HG03457 (cell line): ENCODE data around the gene KCNQ1.

Source experiments
- ATAC-seq: cut with Tn5 transposase; IDR thresholded peaks from one replicate; pipeline ENCODE4 v1.9.1; 2021; ENCODE audit warnings: moderate number of reproducible peaks; ENCODE audit not compliant: unreplicated experiment

Gene KCNQ1

DNA sequence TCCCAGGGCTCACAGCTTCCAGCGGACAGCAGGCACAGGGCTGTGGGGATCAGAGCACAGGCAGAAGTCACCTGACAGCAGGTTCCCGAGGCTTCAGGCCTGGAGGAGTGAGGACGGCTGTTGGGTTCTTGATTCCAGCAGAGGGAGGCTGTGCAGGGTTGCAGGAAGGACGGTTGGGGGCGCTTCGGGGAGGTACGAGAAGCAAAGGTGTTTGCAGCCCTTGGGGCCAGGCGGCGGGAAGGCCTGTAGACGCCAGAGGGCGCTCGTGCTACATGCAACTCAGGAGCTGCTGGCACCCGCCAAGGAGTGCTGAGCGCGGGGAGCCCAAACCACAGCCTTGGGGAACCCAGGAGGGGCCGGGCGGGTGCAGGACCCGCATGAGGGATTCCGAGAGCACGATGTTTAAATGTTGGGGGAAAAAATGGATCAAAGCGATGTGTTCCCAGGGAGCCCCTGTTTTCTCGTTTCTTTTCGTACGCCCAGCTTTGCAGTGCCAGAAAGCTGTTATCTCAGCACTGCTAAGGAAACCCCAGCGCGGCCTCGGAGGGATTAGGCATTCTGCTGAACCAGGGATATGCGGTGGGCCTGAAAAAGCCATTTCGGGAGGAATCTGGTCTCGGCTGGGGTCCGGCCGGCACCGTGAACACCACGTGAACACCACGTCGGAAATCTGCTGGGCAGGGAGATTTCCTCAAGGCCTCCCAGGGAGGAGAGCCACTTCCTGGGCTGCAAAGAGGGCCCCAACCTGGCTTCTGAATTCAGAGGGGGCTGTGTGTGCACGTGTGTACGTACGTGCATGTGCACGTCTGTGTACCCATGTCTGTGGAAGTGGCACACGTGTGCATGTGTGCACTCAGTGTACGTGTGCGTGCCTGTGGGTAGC lies 88.1 kb downstream of the KCNQ1 start:
- no peak for ATAC-seq

DNA sequence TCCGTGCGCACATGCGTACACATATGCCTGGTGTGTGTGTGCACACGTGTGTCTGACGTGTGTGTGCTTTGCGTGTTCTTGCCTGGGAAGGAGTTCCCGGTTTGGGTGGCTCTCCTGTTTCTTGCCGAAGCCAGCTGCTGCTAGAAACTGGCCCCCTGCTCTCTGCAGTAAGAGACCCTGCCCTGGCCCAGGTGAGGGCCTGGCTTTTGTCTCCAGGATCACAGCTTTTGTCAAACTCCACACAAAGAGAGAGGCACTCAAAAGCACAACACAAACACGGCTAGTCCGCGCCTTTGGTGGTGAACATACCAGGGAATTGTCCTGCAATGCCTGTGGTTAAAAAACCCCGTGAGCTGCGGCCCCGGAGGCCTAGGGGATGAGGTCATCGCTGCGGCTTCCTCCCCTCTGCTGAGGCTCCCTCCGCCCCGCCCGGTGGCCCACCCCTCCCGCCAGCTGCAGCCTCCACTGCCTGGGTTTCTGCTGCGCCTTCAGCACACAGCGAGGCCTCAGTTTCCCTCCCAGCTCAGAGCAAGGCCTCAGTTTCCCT lies 88.9 kb downstream of the KCNQ1 start:
- no peak for ATAC-seq

DNA sequence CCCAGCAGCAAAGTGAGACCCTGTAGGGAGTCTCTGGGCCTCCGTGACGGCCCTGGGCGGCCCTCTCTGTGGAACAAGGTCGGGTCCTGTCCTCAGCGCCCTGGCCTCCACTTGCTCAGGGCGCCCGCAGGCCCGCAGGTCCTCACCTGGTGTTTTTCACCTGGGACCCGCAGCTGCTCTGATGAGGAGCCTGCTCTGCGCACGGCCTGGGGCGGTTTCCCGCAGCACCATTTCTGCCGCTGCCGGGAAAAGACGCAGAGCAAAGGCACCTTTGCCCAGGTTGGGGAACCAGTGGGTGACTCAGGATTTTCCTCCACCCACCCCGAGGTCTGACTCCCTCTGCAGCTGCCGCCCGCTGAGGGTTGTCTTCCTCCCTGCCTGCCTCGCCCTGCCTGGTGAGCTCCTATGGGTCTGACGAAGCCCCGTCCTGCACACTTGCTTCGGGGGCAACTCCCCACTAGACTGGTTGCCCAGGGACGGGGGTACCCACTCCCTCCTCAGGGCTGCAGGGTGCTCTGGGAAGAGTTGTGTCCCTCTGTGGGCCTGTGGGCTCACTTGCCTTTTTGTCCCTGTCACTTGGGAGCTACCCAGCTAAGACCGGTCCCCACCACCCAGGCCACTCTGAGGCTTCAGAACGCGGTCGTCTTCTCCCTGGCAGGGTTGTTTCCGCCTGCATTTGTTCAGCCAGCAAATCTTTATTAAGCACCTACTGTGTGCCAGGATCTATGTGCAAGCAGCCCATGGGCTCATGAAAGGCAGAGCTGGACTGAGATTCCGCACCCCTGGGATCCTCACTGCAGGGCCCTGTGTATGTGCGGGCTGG lies 89.5 kb downstream of the KCNQ1 start:
- no peak for ATAC-seq

DNA sequence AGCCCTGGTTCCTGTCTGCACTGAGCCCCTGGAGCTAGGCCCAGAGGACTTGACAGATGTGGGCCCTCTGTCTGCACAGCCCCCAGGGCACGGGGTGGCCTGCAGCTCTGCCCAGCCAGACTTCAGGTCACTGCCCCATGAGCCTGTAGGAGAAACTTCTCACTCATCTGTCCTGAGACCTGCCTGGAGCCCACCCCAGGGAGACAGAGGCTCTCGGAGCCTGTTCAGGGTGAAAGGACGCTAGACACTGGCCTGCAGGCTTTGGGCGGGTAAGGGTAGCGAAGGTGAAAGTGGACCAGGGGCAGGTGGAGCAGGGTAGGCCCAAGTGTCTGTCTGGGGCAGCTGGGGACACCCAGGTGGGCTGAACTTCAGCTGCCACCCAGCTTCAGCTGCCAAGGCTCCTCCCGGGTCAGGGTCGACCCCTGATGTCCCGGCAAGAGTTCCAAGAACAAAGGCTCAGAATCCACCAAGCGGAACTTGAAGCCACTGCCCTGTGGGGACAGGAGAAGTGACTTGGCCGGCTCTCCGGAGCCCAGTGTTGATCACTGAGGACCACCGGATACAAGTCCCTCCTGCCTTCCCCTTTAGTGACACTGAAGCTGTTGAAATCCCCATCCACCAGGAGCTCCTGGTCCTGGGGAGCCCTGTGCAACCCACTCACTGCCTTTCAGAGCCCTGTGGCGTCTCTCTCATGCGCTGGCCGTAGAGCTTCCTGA lies 90.3 kb downstream of the KCNQ1 start:
- ATAC-seq = no peak

DNA sequence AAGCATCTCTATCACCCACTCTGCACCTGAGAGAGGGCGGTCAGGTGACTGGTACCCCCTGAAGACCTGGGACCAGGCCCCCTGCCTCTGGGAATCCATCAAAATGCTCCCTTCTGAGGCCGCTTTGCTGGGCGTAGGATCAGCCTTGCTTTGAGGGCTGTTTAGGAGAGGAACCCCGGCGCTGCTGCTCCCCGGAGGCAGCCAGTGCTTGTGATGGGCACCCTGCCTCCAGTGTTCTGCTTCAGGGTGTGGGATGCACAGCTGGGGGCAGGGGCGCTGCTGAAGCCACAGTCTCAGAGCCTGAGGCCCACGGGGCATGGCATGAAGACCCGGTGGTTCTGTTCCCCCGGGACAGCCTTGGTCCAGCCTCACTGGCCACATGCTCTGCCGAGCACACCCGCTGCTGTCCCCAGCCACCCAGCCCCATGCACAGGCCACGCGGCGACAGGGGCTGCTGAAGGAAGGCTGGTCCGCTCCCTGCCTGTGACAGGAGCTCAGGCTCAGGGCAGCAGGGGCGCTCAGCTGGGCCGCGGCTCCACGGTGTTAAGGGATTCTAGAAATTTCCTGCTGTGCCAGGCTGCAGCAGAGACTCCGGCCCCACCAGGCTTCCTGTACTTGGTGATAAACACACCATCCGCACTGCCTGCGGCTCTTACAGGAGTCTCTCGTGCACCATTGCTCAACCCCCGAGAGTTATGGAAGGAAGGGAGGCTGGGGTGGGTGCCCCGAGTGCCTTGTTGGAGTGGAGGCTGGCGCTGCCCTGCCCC lies 91.0 kb downstream of the KCNQ1 start:
- no peak for ATAC-seq

DNA sequence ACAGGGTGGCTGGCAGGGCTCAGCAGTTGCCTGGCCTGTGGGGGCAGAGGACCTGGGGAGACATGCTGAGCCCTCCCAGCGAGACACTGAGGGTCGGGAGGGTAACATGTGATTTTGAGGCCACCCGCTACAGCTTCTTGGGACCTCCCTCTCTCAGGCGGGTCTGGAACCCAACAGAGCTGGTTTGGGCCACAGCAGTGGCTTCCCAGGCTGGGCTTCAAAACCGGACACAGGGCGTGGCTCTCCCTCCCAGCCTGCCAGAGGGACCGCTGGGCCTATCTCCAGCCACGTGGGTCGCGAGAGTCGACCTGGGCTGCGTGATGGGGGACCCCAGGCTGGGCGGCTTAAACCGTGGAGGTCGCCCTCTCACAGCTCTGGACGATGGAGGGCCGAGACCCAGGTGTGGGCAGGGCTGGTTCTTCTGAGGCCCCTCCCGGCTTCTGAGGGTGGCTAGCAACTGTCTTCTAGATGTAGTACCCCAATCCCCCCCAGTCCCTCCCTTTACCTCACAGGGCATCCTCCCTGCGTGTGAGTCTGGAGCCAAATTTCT lies 91.7 kb downstream of the KCNQ1 start:
- no peak for ATAC-seq

DNA sequence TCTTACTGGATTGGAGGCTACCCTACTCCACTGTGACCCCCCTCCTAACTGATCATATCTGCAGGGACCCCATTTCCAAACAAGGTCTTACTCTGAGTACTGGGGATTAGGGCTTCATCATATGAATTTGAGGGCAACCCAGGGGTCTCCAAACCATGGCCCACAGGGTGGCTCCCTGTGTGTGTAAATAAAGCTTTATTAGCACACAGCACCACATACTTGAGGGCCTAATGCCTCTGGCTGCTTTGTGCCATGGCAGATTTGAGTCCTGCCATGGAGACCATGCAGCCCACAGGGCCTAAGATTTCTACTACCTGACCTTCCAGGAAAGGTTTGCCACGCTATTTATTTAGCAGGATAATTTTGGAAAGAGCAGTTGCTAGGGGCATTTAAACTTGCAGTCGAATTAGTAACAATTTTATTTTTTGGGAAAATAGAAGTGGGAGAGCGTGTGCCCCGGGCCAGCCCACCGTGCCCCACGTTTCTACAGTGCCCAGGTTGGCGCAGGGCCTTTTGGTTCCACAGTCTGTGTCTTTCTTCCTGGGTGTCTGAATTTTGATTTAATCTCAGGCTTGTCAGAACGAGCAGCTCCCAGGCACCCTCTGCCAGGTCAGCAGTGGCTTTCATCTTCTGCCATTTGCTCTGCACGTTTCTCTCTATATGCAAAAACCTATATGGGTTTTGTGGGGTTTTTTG lies 92.3 kb downstream of the KCNQ1 start:
- ATAC-seq = no peak

DNA sequence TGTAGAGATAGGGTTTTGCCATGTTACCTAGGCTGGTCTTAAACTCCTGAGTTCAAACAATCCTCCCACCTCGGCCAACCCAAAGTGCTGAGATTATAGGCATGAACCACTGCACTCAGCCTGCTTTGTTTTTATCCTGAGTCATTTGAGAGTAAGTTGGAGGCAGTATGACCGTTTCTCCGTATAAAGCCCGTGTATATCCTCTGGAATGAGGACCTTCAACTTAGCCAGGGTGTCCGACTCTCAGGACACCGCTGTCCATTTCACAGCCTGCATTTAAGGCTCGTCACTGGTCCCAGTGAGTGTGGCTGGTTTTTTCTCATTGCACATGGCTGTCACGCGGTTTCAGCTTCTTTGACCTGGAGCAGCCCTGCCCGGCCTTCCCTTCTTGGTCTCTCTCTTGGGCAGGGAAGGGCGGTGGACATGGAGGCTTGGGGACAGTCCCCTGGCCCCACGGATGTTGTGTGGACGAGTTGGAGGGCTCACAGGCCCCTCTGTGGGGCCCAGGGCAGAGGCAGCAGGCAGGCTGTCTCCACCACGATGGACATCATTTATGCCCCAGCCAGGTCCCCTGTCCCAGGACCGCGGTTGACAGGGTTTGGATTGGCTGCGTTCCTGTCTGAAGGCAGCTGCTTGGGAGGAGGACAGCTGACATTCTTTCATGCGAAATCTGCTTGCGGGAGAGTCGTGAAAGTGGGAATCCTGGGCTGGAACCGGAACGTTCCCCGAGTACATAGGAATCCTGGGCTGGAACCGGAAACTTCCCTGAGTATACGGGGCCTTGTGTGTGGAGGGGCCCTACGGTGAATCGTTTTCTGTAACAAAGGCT lies 93.3 kb downstream of the KCNQ1 start:
- no peak for ATAC-seq

DNA sequence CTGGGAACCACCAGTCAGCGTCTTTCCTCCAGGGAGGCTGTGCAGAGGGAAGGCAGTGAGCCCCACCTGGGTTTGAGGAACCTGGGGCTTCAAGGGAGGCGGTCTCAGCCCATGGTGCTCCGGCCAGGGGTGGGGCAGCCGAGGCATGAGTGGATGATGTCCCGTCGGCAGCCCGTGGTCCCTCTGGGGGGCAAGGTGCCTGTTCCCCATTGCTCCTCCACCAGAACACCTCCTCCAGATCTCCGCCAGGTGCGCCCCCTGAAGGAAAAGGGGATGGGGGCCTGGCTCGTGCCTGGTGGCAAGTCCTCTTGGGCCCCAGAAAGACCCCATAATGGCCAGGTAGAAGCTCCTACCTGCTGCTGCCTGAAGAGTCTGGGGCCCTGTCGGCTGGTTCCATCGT lies 94.1 kb downstream of the KCNQ1 start:
- no peak for ATAC-seq

DNA sequence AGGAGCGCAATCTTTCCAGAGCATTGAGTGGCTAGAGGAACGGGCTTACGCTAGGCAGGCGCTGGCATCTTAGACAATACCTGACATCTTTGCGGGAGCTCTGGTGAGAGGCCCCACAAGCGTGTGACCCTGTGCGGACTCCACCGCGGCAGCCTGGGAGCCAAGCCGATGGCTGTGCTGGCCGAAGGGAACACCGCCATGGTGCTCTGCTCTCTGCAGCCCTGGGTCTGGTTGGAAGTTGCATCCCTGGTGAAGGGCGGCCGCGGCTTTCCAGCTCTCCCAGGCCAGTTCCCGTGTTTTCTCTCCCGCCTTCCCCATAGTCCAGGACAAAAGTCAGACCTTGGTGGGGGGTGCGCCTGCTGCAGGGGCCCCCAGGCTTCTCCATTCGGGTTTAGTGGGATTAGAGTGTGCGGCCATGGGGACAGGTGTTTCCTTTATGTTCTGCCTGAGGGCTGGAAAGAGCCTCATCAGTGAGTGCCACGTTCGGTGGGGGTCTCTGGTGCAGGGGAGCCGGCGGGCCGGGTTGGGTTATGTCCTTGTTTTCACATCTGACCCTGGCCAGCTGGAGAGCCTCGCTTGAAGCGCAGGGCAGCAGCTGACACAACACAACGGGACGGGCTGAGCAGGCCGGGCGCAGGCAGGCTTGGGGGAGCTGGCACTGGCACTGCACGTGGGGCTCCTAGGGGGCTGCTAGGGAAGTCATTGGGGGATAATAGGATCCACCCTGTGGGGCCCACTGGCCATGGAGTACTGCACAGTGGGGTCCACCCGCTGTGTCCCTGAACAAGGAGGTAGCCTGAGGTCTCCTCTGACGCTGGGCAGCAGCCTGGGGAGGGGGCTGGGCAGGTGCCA lies 94.8 kb downstream of the KCNQ1 start:
- ATAC-seq = no peak

DNA sequence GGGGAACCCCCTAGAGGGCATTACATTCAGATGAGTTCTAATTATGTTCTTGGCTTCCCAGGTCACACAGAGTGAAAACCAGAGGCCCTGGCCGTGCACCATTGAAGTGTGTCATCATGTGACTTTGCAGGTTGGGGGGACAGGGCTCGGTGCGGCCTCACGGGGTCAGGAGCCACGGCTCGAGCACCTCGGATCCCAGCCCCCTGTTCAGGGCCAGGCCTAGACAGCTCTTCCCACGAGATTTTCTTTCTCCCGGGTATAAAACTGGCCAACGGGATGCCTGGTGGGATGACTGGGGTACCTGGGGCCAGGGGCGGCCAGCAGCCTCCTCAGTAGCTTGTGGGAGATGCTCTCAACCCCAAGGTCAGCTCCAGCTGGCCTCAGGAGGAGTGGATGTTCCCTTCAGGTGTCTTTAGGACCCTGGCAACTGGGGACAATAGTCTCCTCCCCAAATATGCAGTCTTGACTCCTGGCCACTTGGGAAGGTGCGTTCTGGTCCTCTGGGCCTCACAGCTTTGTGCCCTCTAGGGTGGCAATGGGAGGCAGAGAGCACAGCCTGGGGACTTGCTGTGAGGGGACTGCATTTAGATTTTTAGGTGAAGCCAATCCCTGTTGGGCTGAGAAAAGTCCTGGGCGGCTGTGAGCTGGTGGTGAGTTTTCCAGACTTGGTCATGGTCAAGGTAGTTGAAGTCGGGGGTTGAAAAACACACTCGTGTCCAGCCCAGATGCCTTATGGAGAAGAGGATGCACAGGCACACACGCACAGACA lies 95.6 kb downstream of the KCNQ1 start:
- ATAC-seq = no peak

DNA sequence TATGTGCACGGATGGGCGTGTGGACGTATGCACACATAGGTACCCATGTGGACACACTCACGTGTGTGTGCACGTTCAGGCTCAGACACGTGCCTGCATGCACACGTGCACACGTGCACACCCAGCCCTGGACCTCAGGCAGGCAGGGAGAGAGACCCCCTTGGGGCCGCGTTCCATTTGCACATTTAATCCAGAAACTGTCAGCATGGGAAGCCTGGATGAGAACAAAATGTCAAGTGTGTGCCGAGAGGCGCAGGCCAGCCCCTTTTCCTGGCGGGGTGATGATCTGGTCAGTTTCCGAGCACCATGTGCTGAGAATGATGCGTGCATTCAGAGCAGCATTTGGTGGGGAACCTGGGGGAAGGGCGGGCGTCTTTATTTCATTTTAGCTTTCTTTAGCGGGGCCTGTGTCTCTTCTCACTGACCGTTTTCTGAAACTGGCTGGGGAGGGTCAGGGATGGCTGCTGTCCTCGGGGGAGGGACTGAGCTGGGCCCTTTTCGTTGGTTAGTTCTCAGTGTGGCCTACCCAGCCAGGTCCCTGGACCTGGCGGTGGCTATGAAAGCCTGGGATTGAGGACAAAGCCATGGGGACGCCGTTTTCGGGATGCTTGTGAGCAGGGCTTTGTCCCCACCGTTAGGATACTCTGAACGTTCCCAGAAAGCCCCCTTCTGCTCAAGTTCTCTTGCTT lies 96.3 kb downstream of the KCNQ1 start:
- ATAC-seq = no peak

DNA sequence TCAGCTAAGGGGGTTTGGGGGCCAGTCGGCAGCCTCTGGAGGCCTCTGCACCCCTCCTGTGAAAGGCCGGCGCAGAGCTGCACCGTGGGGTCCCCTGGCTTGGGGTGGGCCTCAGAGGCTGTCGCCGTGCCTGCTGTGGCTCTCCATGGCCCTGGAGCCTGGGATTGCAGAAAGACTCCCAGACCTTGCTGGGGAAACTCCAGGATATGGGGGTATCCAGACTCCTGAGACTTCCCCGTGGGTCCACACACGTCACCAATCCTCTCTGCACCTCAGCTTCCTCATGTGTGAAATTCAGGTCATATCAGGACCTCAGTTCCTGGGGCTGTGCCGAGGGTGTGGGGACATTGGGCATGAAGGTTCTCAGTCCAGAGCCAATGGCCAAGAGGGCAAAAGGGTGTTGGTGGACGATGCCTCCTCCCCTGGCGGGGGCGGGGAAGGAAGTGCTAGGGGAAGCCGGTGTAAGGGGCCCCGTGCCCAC lies 97.1 kb downstream of the KCNQ1 start:
- no peak for ATAC-seq

DNA sequence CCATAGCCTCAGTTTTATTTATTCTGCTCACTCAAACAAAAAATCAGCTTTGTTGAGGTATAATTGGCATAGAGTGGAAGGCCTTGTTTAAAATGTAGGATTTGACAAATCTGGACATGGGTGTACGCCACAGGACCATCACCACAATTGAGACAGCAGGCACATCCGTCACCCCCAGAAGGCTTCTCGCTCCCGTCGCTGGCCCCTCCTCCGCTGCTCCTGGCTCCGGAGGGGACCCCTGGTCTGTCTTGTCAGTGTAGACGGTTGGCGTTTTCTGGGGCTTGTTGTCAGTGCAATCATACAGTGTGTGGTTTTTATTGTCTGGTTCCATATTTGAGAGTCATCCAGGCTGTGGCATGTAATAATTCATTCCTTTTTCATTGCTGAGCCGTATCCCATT lies 97.6 kb downstream of the KCNQ1 start:
- no peak for ATAC-seq

DNA sequence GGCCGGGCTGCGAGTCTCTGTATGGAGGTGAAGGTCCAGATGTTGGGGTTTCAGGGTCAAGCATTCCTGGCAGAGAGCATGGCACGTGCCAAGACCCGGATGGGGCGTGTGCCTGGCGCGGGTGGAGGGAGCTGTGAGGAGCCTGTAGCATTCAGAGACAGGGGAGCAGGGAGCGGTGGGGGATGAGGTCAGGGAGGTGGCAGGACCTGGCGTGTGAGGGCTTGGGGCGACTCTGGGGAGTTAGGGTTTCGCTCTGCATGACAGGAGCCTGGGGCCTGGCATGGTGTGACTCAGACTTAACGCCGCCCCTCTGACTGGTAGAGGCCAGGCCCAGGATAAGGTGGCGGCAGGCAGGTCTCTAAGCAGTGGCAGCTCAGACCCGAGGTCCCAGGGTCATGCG lies 103.0 kb downstream of the KCNQ1 start:
- no peak for ATAC-seq

DNA sequence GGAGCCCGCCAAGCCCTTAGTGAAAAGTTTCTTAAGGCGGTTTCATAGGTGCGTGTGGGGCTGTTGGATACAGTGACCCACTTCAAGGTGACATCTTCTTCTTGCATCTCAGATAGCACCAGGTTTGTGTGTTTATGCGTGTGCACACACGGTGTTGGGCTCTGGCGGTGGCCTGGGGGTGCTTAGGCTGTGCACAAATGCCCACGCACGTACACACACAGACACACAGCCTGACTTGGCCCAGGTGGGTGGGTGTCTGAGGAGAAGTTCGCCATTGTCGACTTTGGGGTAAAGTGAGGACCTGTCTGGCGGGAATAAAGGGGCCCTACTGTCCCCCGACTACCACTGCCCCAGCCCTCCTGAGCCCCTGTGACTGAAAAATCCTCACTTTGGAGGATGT lies 103.8 kb downstream of the KCNQ1 start:
- ATAC-seq = no peak
